GM12872 (cell line): ENCODE measurements around the gene SLC22A16.

ENCODE experiments used
- CTCF ChIP-seq: IDR thresholded peaks from 3 replicates; pipeline ENCODE4 v1.5.1; 2011; ENCODE audit warnings: low read depth, mild to moderate bottlenecking, low read length, moderate library complexity; ENCODE audit not compliant: insufficient read depth

SLC22A16 gene

GRCh38 chr6:110495949-110496348 lies 19.5 kb upstream of the SLC22A16 start:
- no peak for TF ChIP-seq CTCF

- no peak for TF ChIP-seq CTCF
Observed at GRCh38 chr6:110493253-110493800, 16.9 kb upstream of the SLC22A16 start.

- no peak for TF ChIP-seq CTCF
Observed at GRCh38 chr6:110492584-110492983, 16.2 kb upstream of the SLC22A16 start.

GRCh38 chr6:110491644-110492317 lies 15.4 kb upstream of the SLC22A16 start:
- no peak for TF ChIP-seq CTCF

GRCh38 chr6:110491299-110491643 lies 14.9 kb upstream of the SLC22A16 start:
- no peak for TF ChIP-seq CTCF

GRCh38 chr6:110490110-110490509 lies 13.7 kb upstream of the SLC22A16 start:
- TF ChIP-seq CTCF = no peak

GRCh38 chr6:110488606-110489190 lies 12.3 kb upstream of the SLC22A16 start:
- TF ChIP-seq CTCF = no peak
